ENCODE data around the gene TRPC4AP.

Gene TRPC4AP

GRCh38 chr20:34984756-34985261 lies 107.8 kb downstream of the TRPC4AP start:
- no peak for DNase-seq

GRCh38 chr20:34983995-34984735 lies 108.4 kb downstream of the TRPC4AP start:
- DNase-seq: no peak

- no peak for DNase-seq
Observed at GRCh38 chr20:34983089-34983820, 109.4 kb downstream of the TRPC4AP start.

- no peak for DNase-seq
Observed at GRCh38 chr20:34982270-34983088, 110.1 kb downstream of the TRPC4AP start.

- DNase-seq: no peak
Observed at GRCh38 chr20:34980543-34981233, 111.9 kb downstream of the TRPC4AP start.

- DNase-seq: no peak
Observed at GRCh38 chr20:34979366-34980153, 113.0 kb downstream of the TRPC4AP start.

GRCh38 chr20:34978092-34978744 lies 114.4 kb downstream of the TRPC4AP start:
- DNase-seq: no peak

GRCh38 chr20:34977365-34978091 lies 115.1 kb downstream of the TRPC4AP start:
- DNase-seq: no peak

- no peak for DNase-seq
Observed at GRCh38 chr20:34976286-34976685, 116.3 kb downstream of the TRPC4AP start.

- DNase-seq: no peak
Observed at GRCh38 chr20:34974246-34974645, 118.4 kb downstream of the TRPC4AP start.

- DNase-seq: no peak
Observed at GRCh38 chr20:34971561-34972235, 120.9 kb downstream of the TRPC4AP start.

GRCh38 chr20:34970846-34971560 lies 121.6 kb downstream of the TRPC4AP start:
- DNase-seq: no peak

GRCh38 chr20:34970193-34970840 lies 122.3 kb downstream of the TRPC4AP start:
- DNase-seq: no peak

GRCh38 chr20:34968042-34968775 lies 124.4 kb downstream of the TRPC4AP start:
- no peak for DNase-seq

- DNase-seq: no peak
Observed at GRCh38 chr20:34967421-34967820, 125.2 kb downstream of the TRPC4AP start.

GRCh38 chr20:34965051-34965450 lies 127.6 kb downstream of the TRPC4AP start:
- no peak for DNase-seq

GRCh38 chr20:34964486-34964885 lies 128.1 kb downstream of the TRPC4AP start:
- no peak for DNase-seq

All from activated naive CD4-positive, alpha-beta T cell (primary cell).